Activated T-helper 9 cell treated with anti-CD3 and anti-CD28 coated beads, Interleukin-2, amount 50 U/mL, for 16 hours (primary cell): Measurements from ENCODE around the gene PCLO.
"Not testable (repeated sequence)": the region's sequence is repeated elsewhere in the genome, so short reads cannot be mapped to it uniquely, and the experiment has no call there.

ENCODE experiments used
- DNase-seq: peaks from one replicate; pipeline ENCODE4 v3.0.0-alpha.2; 2020; ENCODE audit warnings: low read depth

Gene PCLO

DNA sequence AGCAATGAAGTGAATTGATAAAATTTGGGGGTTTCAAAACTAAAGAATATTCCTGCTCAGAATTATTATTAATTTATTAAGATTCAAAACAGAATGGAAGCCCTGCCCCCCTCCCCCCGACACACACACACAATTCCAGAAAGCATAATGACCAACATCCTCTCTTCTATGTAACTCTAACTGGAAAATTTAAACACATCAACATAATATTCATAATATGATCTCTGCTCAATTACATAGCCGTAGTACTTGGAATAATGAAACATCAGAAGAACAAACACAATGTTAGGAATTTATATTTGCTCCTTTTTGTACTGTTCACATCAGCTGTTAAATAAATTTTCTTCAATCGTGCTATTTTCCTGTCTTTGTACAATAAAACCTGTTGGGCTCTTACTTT, 20.8 kb downstream of the PCLO start:
- no peak for DNase-seq

DNA sequence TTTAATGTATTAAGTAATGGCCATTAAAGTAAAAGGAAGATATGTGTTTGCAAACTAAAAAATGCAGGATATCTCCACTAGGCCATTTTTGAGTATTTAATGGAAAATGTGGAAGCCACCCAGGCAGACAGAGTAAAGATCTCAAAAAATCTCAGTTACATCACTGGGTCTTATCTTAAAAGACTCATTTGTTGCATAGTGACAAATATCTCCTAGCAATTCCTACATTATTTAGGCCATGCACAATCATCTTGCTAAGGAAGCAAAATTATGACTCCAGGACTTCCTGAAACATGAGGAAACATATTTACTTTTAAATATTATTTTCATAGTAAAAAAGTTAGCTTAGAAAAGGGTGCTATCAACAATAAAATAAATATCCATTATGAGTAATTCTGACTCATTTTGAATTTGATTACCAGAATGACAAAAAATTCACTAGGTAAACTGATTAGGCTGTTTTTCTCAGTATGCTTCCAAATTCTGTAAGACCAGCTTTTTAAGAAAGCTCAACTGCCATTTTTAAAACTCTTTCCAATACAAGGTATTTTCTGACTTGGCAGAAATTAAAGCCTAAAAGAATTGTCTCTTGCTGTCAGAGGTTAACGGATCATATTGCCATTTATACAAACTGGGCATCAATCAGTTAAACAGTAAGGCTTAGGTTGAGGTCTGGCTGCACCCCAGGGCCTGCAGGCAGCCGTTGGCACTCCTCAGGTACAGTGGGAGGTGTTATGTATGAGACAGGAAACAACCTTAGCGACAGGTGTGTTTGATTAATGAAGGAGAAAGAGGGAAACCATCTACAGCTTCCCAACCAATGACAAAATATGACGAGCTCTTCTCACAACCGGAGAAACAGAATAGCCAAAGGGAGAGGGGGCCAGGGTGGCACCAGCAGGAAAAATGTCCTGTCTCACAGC, 31.8 kb downstream of the PCLO start:
- no peak for DNase-seq

- DNase-seq = no peak
Observed at GRCh38 chr7:83130191-83130590, 32.5 kb downstream of the PCLO start.

DNA sequence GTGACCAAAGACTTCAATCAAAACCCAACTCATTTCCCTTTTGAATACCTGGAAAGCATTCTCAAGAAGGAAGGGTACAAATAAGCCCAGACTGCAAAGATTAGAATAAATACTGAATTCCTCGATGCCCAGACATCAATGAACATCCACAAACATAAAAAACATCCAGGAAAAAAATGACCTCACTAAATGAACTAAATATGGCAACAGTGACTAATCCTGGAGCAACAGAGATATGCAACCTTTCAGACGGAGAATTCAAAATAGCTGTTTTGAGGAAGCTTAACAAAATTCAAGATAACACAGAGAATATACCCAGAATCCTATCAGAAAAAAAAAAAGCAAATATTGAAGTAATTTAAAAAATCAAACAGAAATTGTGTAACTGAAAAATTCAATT, 43.2 kb downstream of the PCLO start:
- no peak for DNase-seq

- no peak for DNase-seq
Observed at GRCh38 chr7:83119026-83119382, 43.7 kb downstream of the PCLO start.

- DNase-seq = no peak
Observed at GRCh38 chr7:83118347-83119025, 44.2 kb downstream of the PCLO start.

- no peak for DNase-seq
Observed at GRCh38 chr7:83117466-83117865, 45.2 kb downstream of the PCLO start.

DNA sequence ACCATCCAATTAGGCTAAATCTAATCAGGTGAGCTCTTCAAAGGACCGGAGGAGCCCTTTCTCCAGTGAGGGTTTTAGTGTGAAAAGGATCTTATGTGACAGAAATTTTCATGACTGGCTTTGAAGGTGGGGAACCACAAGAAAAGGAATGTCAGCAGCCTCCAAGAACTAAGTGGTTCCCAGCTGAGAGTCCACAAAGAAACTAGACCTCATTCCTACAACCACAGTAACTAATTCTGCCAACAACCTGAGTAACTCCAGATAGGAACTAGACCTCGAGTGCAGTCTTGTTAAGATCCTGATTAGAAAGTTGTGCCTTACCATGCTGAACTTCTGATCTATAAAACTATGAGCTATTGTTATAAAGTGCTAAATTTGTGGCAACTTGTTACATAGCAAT, 51.3 kb downstream of the PCLO start:
- no peak for DNase-seq

GRCh38 chr7:83109352-83109751, 53.3 kb downstream of the PCLO start:
- no peak for DNase-seq

GRCh38 chr7:83105948-83106347, 56.7 kb downstream of the PCLO start:
- no peak for DNase-seq

DNA sequence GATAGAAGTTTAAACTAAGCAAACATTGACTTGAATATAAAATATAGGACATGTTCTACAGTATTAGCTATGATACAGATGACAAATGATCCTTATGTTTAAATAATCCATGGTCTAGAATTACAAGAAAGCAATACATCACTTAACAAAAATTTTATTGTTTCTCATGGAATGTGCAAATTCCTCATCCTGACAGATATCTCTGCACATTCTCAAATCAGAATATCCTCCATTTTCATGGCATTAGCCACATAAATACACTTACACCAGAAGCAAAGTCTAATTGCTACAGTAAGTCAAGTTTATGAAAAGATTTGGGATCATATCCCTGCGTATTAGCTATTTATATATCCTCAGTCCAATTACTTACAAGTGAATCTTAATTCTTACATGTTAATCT, 57.6 kb downstream of the PCLO start:
- no peak for DNase-seq

DNA sequence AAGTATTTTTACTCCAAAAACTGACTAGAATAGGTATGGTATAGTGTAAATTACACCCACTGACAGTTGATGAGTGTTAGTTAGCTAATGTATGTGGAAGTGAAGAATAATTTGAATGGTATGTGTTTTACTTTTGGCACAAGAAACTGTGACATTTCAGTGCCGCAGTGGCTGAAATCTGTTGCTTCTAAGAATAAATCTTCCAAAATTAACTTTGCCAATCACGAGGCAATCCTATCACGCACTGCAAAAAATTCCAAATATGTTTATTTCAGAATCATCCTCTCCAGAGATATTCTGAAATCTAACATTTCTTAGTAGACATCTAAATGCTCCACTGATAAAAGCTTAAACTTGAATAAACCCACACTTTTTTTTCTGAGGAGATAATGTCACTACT, 61.2 kb downstream of the PCLO start:
- no peak for DNase-seq

GRCh38 chr7:83096065-83096580, 66.6 kb downstream of the PCLO start:
- DNase-seq = no peak

- DNase-seq = no peak
Observed at GRCh38 chr7:83085299-83085698, 77.4 kb downstream of the PCLO start.

DNA sequence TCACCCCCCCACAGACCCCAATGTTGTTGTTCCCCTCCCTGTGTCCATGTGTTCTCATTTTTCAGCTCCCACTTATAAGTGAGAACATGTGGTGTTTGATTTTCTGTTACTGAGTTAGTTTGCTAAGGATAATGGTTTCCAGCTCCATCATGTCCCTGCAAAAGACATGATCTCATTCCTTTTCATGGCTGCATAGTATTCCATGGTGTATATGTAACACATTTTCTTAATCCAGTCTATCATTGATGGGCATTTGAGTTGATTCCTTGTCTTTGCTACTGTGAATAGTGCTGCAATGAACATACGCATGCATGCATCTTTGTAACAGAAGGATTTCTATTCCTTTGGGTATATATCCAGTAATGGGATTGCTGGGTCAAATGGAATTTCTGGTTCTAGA, 82.8 kb downstream of the PCLO start:
- not testable (repeated sequence) for DNase-seq

DNA sequence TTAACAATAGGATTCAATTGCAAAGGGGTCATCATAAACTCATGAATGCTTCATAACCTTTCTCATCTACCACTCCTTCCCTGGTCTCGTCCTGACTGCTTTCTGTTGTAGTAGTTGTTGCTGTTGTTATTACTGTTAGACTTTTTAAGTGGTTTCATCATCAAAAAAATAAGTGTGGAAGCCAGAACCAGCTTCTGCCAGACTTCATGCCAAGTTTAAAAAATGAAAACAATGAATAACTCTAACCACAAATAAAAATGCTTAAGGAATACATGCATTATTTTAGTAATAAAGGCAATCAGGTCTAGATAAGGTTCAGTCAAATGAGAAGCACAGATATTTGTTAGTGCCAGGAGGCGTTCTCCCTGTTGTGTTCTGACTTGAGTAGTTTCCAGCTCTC, 85.4 kb downstream of the PCLO start:
- DNase-seq = no peak

GRCh38 chr7:83072576-83073517, 89.8 kb downstream of the PCLO start:
- DNase-seq = no peak

DNA sequence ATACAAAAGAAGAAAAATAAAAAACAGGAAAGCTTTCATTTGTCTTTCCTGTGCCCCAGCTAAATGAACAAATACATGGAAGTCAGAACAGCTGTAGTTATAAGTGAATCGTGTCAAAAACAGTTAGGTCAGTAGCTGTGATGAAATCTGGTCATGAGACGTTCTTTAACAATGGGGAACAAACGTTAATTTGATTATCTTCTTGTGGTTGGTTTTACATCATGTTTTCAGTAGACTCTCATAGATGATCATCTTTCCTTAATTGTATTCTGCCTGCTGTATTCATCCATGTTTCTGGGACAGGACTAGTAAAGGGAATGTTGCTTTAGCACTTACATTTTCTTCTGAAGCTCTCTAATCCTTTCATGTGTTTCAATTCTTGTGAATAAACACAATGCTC, 97.0 kb downstream of the PCLO start:
- DNase-seq = no peak

DNA sequence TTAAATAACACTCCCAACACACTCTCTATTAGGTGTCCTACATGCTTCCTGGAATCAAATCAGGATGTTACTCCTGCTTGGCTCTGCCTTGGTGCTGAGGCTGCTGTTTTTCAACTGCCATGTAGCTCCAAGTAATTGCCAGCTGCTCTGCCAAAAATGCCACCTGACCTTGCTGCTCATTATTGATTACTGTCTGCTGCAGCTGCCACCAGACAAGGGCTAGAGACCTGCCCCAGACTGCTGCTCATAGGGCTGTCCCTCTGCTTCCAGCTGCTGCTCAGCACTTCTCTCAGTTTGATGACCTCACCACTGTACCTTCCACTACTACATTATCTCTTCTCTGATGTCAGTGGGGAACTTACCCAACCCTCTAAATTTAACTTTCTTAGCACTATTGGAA, 102.5 kb downstream of the PCLO start:
- DNase-seq = no peak

GRCh38 chr7:83058667-83059066, 104.0 kb downstream of the PCLO start:
- no peak for DNase-seq

DNA sequence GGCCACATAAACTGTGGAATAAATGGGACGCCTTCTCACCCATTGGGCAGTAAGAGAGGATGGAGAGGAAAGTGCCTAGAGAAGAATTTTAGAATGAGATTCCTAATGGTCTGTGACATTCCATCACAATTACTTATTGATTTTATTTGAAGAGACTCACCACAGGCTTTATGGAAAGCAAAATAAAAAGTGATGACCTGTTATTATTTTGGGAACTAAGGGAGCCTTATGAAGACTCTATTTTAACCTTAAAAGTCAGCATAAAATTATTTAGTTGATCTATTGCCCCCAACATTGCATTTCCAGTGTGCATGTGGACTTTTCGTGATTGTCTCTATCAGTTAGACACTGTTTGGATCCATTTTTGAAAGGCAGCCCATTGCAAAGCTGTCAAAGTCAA, 107.5 kb downstream of the PCLO start:
- no peak for DNase-seq

- DNase-seq = no peak
Observed at GRCh38 chr7:83054472-83054871, 108.2 kb downstream of the PCLO start.
